ENCODE results near the gene GRM2.

GRM2 gene

GRCh38 chr3:51706021-51706485 lies 815 bp upstream of the GRM2 start:
- no peak for DNase-seq

DNA sequence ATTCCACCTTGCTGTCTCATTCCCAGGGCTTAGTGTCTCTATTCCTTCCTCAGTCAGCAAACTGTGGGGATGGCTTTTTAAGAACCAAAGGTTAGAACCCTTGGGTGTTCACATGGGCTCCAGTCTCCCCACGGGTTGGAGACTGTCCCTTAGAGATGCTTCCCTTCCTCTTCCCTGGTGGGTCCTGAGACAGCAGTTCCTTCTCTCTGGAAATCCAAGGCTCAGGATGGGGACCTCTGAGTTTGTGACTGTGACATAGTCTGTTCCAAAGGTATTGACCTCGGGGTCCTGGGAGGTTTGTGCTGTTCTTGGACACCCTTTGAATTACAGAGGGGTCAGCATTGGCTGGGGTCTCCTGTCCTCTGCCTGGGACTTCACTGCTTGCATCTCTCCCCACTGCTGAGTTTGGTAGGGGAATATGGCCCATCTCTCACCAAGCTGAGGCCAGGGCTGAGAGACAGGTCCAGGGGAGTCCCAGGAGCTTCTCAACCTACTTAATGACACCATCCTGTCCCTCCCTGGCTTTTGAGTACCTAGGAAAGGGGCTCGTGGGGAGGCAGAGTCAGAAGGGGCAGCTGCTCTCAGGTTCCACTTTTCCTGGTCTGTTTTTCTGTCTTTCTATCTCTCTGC lies 1.5 kb downstream of the GRM2 start:
- DNase-seq = no peak

DNA sequence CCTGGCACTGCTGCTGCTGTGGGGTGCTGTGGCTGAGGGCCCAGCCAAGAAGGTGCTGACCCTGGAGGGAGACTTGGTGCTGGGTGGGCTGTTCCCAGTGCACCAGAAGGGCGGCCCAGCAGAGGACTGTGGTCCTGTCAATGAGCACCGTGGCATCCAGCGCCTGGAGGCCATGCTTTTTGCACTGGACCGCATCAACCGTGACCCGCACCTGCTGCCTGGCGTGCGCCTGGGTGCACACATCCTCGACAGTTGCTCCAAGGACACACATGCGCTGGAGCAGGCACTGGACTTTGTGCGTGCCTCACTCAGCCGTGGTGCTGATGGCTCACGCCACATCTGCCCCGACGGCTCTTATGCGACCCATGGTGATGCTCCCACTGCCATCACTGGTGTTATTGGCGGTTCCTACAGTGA lies 2.1 kb downstream of the GRM2 start:
- DNase-seq = no peak

GRCh38 chr3:51709675-51710074 lies 2.8 kb downstream of the GRM2 start:
- no peak for DNase-seq

GRCh38 chr3:51710631-51711351 lies 3.9 kb downstream of the GRM2 start:
- no peak for DNase-seq

GRCh38 chr3:51711352-51712037 lies 4.6 kb downstream of the GRM2 start:
- no peak for DNase-seq

DNA sequence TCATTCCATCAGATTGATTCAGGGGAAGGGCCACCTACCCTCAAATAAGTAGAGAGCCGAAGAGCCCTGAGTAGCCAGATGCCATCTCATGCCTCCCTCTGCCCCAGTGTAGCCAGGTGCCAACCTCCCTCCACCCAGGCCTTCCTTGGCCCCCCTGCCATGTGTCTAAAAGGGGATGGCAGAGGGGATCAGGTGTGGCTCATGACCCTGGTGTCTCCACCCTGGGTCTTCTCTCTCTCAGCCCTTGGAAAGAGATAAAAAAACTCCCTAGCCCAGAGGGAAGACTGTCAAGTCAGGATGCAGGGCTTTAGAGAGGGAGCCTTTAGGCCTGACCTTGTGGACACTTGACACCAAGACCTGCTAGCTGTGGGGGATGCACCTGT lies 5.2 kb downstream of the GRM2 start:
- no peak for DNase-seq

- no peak for DNase-seq
These were observed 5.7 kb downstream of the GRM2 start for GRCh38 chr3:51712511-51712931.

DNA sequence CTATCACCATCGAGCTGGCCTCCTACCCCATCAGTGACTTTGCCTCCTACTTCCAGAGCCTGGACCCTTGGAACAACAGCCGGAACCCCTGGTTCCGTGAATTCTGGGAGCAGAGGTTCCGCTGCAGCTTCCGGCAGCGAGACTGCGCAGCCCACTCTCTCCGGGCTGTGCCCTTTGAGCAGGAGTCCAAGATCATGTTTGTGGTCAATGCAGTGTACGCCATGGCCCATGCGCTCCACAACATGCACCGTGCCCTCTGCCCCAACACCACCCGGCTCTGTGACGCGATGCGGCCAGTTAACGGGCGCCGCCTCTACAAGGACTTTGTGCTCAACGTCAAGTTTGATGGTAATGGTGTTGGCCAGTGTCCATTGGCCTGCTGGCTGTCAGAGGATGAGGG lies 6.1 kb downstream of the GRM2 start:
- no peak for DNase-seq

DNA sequence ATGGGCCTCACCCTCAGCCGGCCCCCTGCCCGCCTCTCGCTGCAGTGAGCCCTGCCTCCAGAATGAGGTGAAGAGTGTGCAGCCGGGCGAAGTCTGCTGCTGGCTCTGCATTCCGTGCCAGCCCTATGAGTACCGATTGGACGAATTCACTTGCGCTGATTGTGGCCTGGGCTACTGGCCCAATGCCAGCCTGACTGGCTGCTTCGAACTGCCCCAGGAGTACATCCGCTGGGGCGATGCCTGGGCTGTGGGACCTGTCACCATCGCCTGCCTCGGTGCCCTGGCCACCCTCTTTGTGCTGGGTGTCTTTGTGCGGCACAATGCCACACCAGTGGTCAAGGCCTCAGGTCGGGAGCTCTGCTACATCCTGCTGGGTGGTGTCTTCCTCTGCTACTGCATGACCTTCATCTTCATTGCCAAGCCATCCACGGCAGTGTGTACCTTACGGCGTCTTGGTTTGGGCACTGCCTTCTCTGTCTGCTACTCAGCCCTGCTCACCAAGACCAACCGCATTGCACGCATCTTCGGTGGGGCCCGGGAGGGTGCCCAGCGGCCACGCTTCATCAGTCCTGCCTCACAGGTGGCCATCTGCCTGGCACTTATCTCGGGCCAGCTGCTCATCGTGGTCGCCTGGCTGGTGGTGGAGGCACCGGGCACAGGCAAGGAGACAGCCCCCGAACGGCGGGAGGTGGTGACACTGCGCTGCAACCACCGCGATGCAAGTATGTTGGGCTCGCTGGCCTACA lies 8.5 kb downstream of the GRM2 start:
- no peak for DNase-seq

- DNase-seq = no peak
These were observed 9.1 kb downstream of the GRM2 start for GRCh38 chr3:51715977-51716294.

- DNase-seq = no peak
These were observed 9.9 kb downstream of the GRM2 start for GRCh38 chr3:51716805-51717204.

DNA sequence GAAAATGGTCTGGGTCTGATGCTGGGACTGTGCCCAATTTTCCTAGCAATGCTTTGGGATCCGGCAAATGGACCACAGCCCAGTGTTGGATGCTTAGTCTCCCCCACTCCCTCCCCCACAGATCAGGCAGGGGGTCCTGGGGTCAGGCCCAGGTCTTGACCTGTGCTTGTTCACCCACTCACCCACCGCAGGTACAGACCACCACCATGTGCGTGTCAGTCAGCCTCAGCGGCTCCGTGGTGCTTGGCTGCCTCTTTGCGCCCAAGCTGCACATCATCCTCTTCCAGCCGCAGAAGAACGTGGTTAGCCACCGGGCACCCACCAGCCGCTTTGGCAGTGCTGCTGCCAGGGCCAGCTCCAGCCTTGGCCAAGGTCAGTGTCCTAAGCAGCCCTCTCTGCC lies 10.6 kb downstream of the GRM2 start:
- no peak for DNase-seq

- DNase-seq = no peak
These were observed 11.1 kb downstream of the GRM2 start for GRCh38 chr3:51717947-51718346.

- DNase-seq = peak; percentile 43
These were observed 11.9 kb downstream of the GRM2 start for GRCh38 chr3:51718547-51719409.

- no peak for DNase-seq
These were observed 12.7 kb downstream of the GRM2 start for GRCh38 chr3:51719410-51720025.

- DNase-seq = no peak
These were observed 13.6 kb downstream of the GRM2 start for GRCh38 chr3:51720292-51721061.

DNA sequence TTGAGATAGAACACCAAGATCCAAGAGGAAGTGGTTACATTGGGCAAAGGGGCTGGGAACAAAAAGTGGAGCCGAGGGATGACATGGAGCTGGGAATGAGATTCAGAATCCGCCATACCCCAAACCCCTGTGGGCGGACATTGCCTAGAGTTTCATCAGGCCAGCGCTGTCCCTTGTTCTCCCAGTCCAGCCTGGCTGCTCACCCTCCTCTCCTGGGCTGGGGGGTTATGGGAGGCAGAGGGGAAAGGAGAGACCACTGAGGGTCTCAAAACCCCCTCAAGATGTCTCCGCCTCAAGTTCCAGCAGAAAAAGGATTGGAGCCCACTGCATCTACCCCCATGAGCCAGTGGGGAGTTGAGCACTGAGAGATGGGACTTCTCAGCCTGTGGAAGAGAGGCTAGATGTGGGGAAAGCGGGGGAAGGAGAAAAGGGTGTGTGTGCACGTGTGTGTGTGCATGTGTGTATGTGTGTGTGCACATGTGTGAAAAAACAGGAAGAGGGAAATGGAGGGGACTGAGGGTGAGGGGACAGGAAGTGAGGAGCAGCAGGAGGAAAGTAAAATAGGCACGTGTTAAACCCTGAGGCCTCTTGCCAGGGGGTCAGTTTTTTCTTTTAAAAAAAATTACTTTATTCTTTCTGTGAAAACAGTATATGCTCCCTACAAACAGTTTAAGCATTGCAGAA lies 14.3 kb downstream of the GRM2 start:
- DNase-seq = no peak

DNA sequence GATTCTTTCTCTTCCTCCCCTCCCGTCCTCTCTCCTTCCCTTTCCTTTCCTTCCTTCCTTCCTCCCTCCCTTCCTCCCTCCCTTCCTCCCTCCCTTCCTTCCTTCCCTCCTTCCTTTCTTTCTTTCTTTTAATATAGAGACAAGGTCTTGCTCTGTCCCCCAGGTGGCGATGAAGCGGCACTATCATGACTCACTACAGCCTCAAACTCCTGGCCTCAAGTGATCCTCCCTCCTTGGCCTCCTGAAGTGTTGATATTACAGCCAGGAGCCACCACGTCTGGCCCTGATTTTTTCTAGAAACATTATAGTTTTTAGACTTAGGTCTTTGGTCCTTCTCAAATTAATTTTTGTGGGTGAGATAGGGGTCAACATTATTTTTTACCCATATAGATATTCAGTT lies 15.5 kb downstream of the GRM2 start:
- no peak for DNase-seq

GRCh38 chr3:51727500-51727899 lies 20.6 kb downstream of the GRM2 start:
- DNase-seq = no peak

Measured in NCI-H345 (cell line).